Neural progenitor cell (in vitro differentiated cells): ENCODE results near the gene ART3.

Experiments
- EZH2 ChIP-seq: fragments of 200-600 bp; sonication (generic); IDR thresholded peaks from 2 replicates; pipeline ENCODE4 v1.6.1; 2017; ENCODE audit warnings: antibody characterized with exemption, mild to moderate bottlenecking, moderate library complexity
- EZH2phosphoT487 ChIP-seq: fragments of 200-600 bp; sonication (generic); IDR thresholded peaks from 2 replicates; pipeline ENCODE4 v1.6.1; 2017; ENCODE audit warnings: antibody characterized with exemption
- TF ChIP-seq, protein P1 (sequence below): fragments of 200-600 bp; sonication (generic); IDR thresholded peaks from 2 replicates; pipeline ENCODE4 v1.5.1; 2017; ENCODE audit warnings: antibody characterized with exemption, mild to moderate bottlenecking

DNA sequence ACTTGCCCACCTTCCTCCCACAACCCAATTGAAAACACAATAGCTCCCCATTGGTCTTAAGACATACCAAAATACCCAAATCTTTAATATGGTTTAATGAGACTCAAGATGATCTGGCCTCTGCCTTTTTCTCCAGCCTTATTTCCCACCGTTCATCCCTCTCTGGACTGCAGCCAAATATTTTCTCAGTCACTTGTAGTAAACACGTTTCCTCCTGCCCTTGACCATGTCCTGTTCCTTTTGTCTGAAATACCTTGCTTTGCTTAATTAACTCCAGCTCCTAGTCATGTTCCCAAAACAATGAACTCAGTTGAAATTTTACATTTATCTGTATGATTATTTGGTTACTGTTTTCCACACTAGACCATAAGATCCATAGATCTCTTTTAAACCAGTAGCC is 82.1 kb downstream of the ART3 start:
- TF ChIP-seq, protein P1, sequence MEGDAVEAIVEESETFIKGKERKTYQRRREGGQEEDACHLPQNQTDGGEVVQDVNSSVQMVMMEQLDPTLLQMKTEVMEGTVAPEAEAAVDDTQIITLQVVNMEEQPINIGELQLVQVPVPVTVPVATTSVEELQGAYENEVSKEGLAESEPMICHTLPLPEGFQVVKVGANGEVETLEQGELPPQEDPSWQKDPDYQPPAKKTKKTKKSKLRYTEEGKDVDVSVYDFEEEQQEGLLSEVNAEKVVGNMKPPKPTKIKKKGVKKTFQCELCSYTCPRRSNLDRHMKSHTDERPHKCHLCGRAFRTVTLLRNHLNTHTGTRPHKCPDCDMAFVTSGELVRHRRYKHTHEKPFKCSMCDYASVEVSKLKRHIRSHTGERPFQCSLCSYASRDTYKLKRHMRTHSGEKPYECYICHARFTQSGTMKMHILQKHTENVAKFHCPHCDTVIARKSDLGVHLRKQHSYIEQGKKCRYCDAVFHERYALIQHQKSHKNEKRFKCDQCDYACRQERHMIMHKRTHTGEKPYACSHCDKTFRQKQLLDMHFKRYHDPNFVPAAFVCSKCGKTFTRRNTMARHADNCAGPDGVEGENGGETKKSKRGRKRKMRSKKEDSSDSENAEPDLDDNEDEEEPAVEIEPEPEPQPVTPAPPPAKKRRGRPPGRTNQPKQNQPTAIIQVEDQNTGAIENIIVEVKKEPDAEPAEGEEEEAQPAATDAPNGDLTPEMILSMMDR: no peak
- TF ChIP-seq EZH2 (no peak), EZH2phosphoT487 (no peak)
